ENCODE results near the gene XRCC3. TPM values are rescaled to one million over a fixed set of nuclear protein-coding genes. Genes with fewer than 3 reads are reported as not detected.

Gene XRCC3
- 11.3 TPM for total RNA-seq

GRCh38 chr14:103715052-103716000 lies at the start of gene XRCC3, which contains the start of gene ZFYVE21:
XRCC3 (minus strand) TSS chr14:103715451; CDS start chr14:103711087, 4,364 bp downstream.
ZFYVE21 (plus strand) TSS chr14:103715810; CDS start chr14:103715842, 32 bp downstream.

Small RNAs within 50 kb of the gene (small RNA-seq; reads per million reads assigned to genes)
- gene RF00019 (ENCODE audit: low replicate concordance): not detected

Other genes with a start within 250 kb of the XRCC3 start
- 304 TPM for gene CKB, start 192.6 kb downstream of the XRCC3 start, total RNA-seq
- 9.4 TPM for gene TRMT61A, start 186.3 kb downstream of the XRCC3 start, total RNA-seq
- 31.9 TPM for gene BAG5, start 152.8 kb downstream of the XRCC3 start, total RNA-seq
- 31.0 TPM for gene COA8, start 152.5 kb downstream of the XRCC3 start, total RNA-seq
- gene KLC1, start 86.2 kb downstream of the XRCC3 start, total RNA-seq: 534 TPM
- gene ZFYVE21, start 359 bp upstream of the XRCC3 start, total RNA-seq: 54.1 TPM
- gene PPP1R13B, start 132.1 kb upstream of the XRCC3 start, total RNA-seq: 17.8 TPM
- gene TDRD9, start 213.0 kb upstream of the XRCC3 start, total RNA-seq: 1.9 TPM
- gene RD3L, start 227.1 kb upstream of the XRCC3 start, total RNA-seq: not detected

All from parietal lobe (tissue), 2 donors.